Endothelial cell of umbilical vein (primary cell): ENCODE measurements around the gene DCAF4. TPM values are rescaled to one million over a fixed set of nuclear protein-coding genes. Genes with fewer than 3 reads are reported as not detected.

Experiments used
- BruUV-seq: library from RNA; stranded (reverse); fragments of 400-500 nt; replicated peaks from 2 replicates; lab custom pipeline; 2021; lab: Mats Ljungman, UMichigan
- CTCF ChIA-PET: fragments of 300-600, 350-600 bp; sonication (Branson Sonifier 250); formaldehyde crosslinking; loops from one replicate; lab custom pipeline; 2021; ENCODE audit warnings: antibody characterized with exemption, inconsistent platforms; lab: Charles Lee
- POLR2A ChIA-PET: fragments of 300-600, 350-600 bp; sonication (Branson Sonifier 250); formaldehyde crosslinking; loops from one replicate; lab custom pipeline; 2021; ENCODE audit warnings: antibody characterized with exemption, inconsistent platforms; lab: Charles Lee
- DNase-seq: peaks from one replicate; pipeline ENCODE4 v3.0.0-alpha.2; 2011; ENCODE audit warnings: low read depth, low spot score
- FAIRE-seq: peaks from 2 replicates; lab custom pipeline; 2011; peaks lifted over from hg19 to GRCh38; lab: Jason Lieb, UNC
- H2AFZ ChIP-seq: 2 replicates; pipeline ENCODE4 v1.6.0; 2012; ENCODE audit warnings: low read depth, low read length, control low read depth, inconsistent platforms
- H3K27ac ChIP-seq: 2 replicates; pipeline ENCODE4 v1.5.1; 2011; ENCODE audit warnings: low read depth, mild to moderate bottlenecking, control low read depth, low read length, moderate library complexity; ENCODE audit not compliant: insufficient read depth
- H3K27me3 ChIP-seq, 2 experiments: 2 replicates each; pipeline versions ENCODE4 v1.6.0 to v1.6.1; 2011; ENCODE audit warnings: low read length in 2 of 2, mixed read lengths in 1 of 2; ENCODE audit not compliant: control insufficient read depth in 2 of 2, insufficient read depth in 2 of 2
- H3K36me3 ChIP-seq, 2 experiments: 2 replicates in 1 of 2; 3 replicates in 1 of 2; pipeline ENCODE4 v1.5.1; 2011; ENCODE audit warnings: low read length in 2 of 2, mild to moderate bottlenecking in 1 of 2, moderate library complexity in 1 of 2; ENCODE audit not compliant: control insufficient read depth in 2 of 2, insufficient read depth in 2 of 2; ENCODE audit errors: extremely low read depth in 1 of 2
- H3K4me1 ChIP-seq: 3 replicates; pipeline ENCODE4 v1.5.1; 2011; ENCODE audit warnings: mild to moderate bottlenecking, low read length; ENCODE audit not compliant: control insufficient read depth, insufficient read depth; ENCODE audit errors: extremely low read depth
- H3K4me2 ChIP-seq: 2 replicates; pipeline ENCODE4 v1.6.1; 2011; ENCODE audit warnings: low read length, control low read depth, mixed read lengths; ENCODE audit not compliant: insufficient read depth
- H3K4me3 ChIP-seq, 3 experiments: fragments of 200-600 bp in 1 of 3; sonication (generic), shearing (Covaris generic) in 1 of 3; replicated peaks in 1 of 3; 2 replicates each; pipeline ENCODE4 v1.5.1; 2011 to 2016; ENCODE audit warnings: control low read depth in 3 of 3, low read length in 3 of 3, mild to moderate bottlenecking in 2 of 3, inconsistent platforms in 1 of 3, low read depth in 1 of 3, moderate library complexity in 1 of 3; ENCODE audit not compliant: insufficient read depth in 1 of 3
- H3K79me2 ChIP-seq: 2 replicates; pipeline ENCODE4 v1.6.0; 2012; ENCODE audit warnings: low read length, inconsistent platforms; ENCODE audit not compliant: control insufficient read depth, insufficient read depth
- H3K9ac ChIP-seq: replicated peaks from 2 replicates; pipeline ENCODE3; 2011; ENCODE audit warnings: low read length, control low read depth; ENCODE audit not compliant: insufficient read depth; ENCODE audit errors: extremely low read depth
- H3K9me1 ChIP-seq: replicated peaks from 3 replicates; pipeline ENCODE4 v1.6.0; 2011; ENCODE audit warnings: mild to moderate bottlenecking, low read length; ENCODE audit not compliant: control insufficient read depth, insufficient read depth; ENCODE audit errors: extremely low read depth
- H3K9me3 ChIP-seq: replicated peaks from 2 replicates; pipeline ENCODE4 v1.5.1; 2012; ENCODE audit warnings: low read length, inconsistent platforms; ENCODE audit not compliant: control insufficient read depth, insufficient read depth
- H4K20me1 ChIP-seq: replicated peaks from 2 replicates; pipeline ENCODE3; 2011; ENCODE audit warnings: mild to moderate bottlenecking, low read length; ENCODE audit not compliant: control insufficient read depth, insufficient read depth; ENCODE audit errors: extremely low read depth
- CTCF ChIP-seq, 2 donors: IDR thresholded peaks; 1 replicate in 1 of 2; 2 replicates in 1 of 2; pipeline ENCODE4 v1.5.1; 2011; ENCODE audit warnings: low read length in 2 of 2, mild to moderate bottlenecking in 2 of 2, moderate library complexity in 2 of 2, control low read depth in 1 of 2, inconsistent platforms in 1 of 2, low read depth in 1 of 2; ENCODE audit not compliant: insufficient read depth in 1 of 2; ENCODE audit errors: extremely low read depth in 1 of 2
- EZH2 ChIP-seq: IDR thresholded peaks from 2 replicates; pipeline ENCODE4 v1.6.1; 2012; ENCODE audit warnings: borderline replicate concordance, low read depth, mild to moderate bottlenecking, moderate library complexity, low read length, inconsistent platforms; ENCODE audit not compliant: severe bottlenecking
- FOS ChIP-seq: IDR thresholded peaks from 2 replicates; pipeline ENCODE4 v1.6.1; 2011; ENCODE audit warnings: mild to moderate bottlenecking, low read length, moderate library complexity, borderline replicate concordance; ENCODE audit not compliant: insufficient read depth
- GATA2 ChIP-seq: IDR thresholded peaks from 2 replicates; pipeline ENCODE4 v1.7.0; 2011; ENCODE audit warnings: low read depth, mild to moderate bottlenecking, moderate library complexity, mixed read lengths, low read length; ENCODE audit not compliant: insufficient read length, insufficient read depth
- JUN ChIP-seq: IDR thresholded peaks from 2 replicates; pipeline ENCODE4 v1.6.1; 2011; ENCODE audit warnings: borderline replicate concordance, low read depth; ENCODE audit not compliant: insufficient read length, insufficient read depth
- MAX ChIP-seq: IDR thresholded peaks from 2 replicates; pipeline ENCODE4 v1.6.1; 2011; ENCODE audit not compliant: insufficient read depth, insufficient read length
- MYC ChIP-seq: IDR thresholded peaks from one replicate; pipeline ENCODE4 v1.6.1; 2011; ENCODE audit warnings: mild to moderate bottlenecking, low read depth, low read length
- POLR2A ChIP-seq: IDR thresholded peaks from 2 replicates; pipeline ENCODE4 v1.6.1; 2012; ENCODE audit warnings: low read depth, mild to moderate bottlenecking, control low read depth, low read length
- POLR2AphosphoS5 ChIP-seq: IDR thresholded peaks from 2 replicates; pipeline ENCODE4 v1.6.1; 2012; ENCODE audit warnings: low read depth, mild to moderate bottlenecking, control low read depth, low read length, moderate library complexity; ENCODE audit not compliant: insufficient read depth
- dilution Hi-C: fragments of 300-500 bp; cut with MboI; formaldehyde crosslinking; loops from one replicate; pipeline ENCODE4 v1.15.0; 2019; ENCODE audit warnings: low sequenced_read_pairs; ENCODE audit not compliant: extremely low pct_ligation_motif_present
- intact Hi-C: fragments of 100-400 bp; cut with micrococcal nuclease; formaldehyde crosslinking; loops from one replicate; pipeline ENCODE4 v1.10.0; 2022
- polyA plus RNA-seq, 4 experiments: library from polyadenylated mRNA; depleted of rRNA in 3 of 4; stranded (reverse) in 3 of 4; unstranded in 1 of 4; fragments of >200 nt; gene quantifications; 2 replicates each; pipeline versions ENCODE4 v1.2.1 to v1.2.3, GENCODE V29; 2011 to 2012; ENCODE audit warnings: missing spikeins in 1 of 4
- total RNA-seq: library from RNA; stranded (reverse); gene quantifications from 2 replicates; pipeline ENCODE4 v1.2.3, GENCODE V29; 2021

Gene DCAF4
- total and polyA plus RNA-seq, 2 donors (not counting 3 experiments of a cell fraction or from before 2014, with no cell fraction given), result 8.6 to 15.8 TPM

GRCh38 chr14:72957213-72957612 is 30.9 kb downstream of the DCAF4 start:
- intact Hi-C loops, result no loop called here
- ChIA-PET POLR2A (no interaction called here), CTCF (interaction anchor here (1.9 to 2.3 kb wide), 2 partner anchors 9 to 443 kb away, joined by 12 to 18 read pairs; no protein-coding TSS in a partner anchor)
- Histone ChIP-seq H3K27me3 (no peaks in the 10 kb centered on the region), H3K36me3 (peaks cover 0 to 2% of the 10 kb centered on the region in 2 experiments), H2AFZ (no peak overlapping the region), H3K4me3 (no peak overlapping the region), H3K9ac (no peak overlapping the region), H3K9me1 (no peaks in the 10 kb centered on the region), H3K4me2 (no peak overlapping the region), H4K20me1 (no peaks in the 10 kb centered on the region), H3K4me1 (no peaks in the 10 kb centered on the region), H3K9me3 (no peaks in the 10 kb centered on the region), H3K27ac (no peak overlapping the region), H3K79me2 (no peaks in the 10 kb centered on the region)
- dilution Hi-C loops, result no loop called here
- BruUV-seq, result no TSS peak
- no peak for DNase-seq
- FAIRE-seq, result no peak
- no peak for TF ChIP-seq POLR2A
- TF ChIP-seq EZH2, result no peak
- no peak for TF ChIP-seq GATA2
- no peak for TF ChIP-seq MAX
- no peak for TF ChIP-seq MYC
- no peak for TF ChIP-seq CTCF (IDR thresholded peaks at IDR 0.05; ENCODE audit: extremely low read depth in 1 of 2, insufficient read depth in 1 of 2, low read depth in 1 of 2, low read length in 2 of 2)
- TF ChIP-seq FOS, result no peak
- TF ChIP-seq POLR2AphosphoS5, result no peak
- no peak for TF ChIP-seq JUN
